Activated B cell treated with CpG ODN at 0.5 μM for 24 hours (primary cell): ENCODE results near the gene PNKP. TPM values are rescaled to one million over a fixed set of nuclear protein-coding genes. Genes with fewer than 3 reads are reported as not detected.

Experiments used
- ATAC-seq: fragments of 200-7000 bp; cut with Tn5 transposase; one replicate; pipeline ENCODE4 v1.10.0; 2021; ENCODE audit warnings: low read depth, mild to moderate bottlenecking, moderate library complexity
- CTCF ChIA-PET: fragments of 350-600 bp; sonication (Branson Sonifier 250); formaldehyde crosslinking; loops from one replicate; lab custom pipeline; 2021; ENCODE audit warnings: antibody characterized with exemption; lab: Charles Lee
- POLR2A ChIA-PET: fragments of 350-600 bp; sonication (Branson Sonifier 250); formaldehyde crosslinking; loops from one replicate; lab custom pipeline; 2021; ENCODE audit warnings: antibody characterized with exemption; lab: Charles Lee
- DNase-seq: peaks from one replicate; pipeline ENCODE4 v3.0.0; 2022
- H3K27ac Mint-ChIP-seq: one replicate; pipeline ENCODE4 v1.8.0; 2020; ENCODE audit warnings: mixed read lengths
- H3K27me3 Mint-ChIP-seq: one replicate; pipeline ENCODE4 v1.8.0; 2021; ENCODE audit warnings: mixed read lengths
- H3K36me3 Mint-ChIP-seq: one replicate; pipeline ENCODE4 v1.8.0; 2021; ENCODE audit warnings: low read depth, mixed read lengths
- H3K4me1 Mint-ChIP-seq: one replicate; pipeline ENCODE4 v1.8.0; 2021; ENCODE audit warnings: mixed read lengths
- H3K4me3 Mint-ChIP-seq: one replicate; pipeline ENCODE4 v1.8.0; 2020; ENCODE audit warnings: mild to moderate bottlenecking, mixed read lengths
- H3K9me3 Mint-ChIP-seq: one replicate; pipeline ENCODE4 v1.8.0; 2020; ENCODE audit warnings: mixed read lengths
- CTCF ChIP-seq: fragments of 200-600 bp; IDR thresholded peaks from one replicate; pipeline ENCODE4 v1.8.0; 2022; ENCODE audit warnings: antibody characterized with exemption, mild to moderate bottlenecking
- intact Hi-C: fragments of 100-400 bp; cut with micrococcal nuclease; formaldehyde crosslinking; loops from one replicate; pipeline ENCODE4 v1.15.1; 2024
- total RNA-seq: library from RNA; stranded (reverse); gene quantifications from 2 replicates; pipeline ENCODE4 v1.2.3, GENCODE V29; 2022

The PNKP gene
- total RNA-seq, 1 donor from 2014 or later: 205 TPM

GRCh38 chr19:49818649-49819370, 48.6 kb downstream of the PNKP start:
- ChIA-PET POLR2A (interaction anchor here (0.6 to 1.9 kb wide), 10 partner anchors 18 to 323 kb away, joined by 3 to 19 read pairs (median 4); partner anchors contain the start of genes PTOV1 and RPS11), CTCF (interaction anchor here (2.1 kb wide), 1 partner anchor 32 kb away, joined by 4 read pairs; the partner anchor contains the start of gene PTOV1)
- DNase-seq: no peak
- peak overlapping the region; percentile 99 for H3K27ac Mint-ChIP-seq
- no peak for ATAC-seq
- intact Hi-C loops: loop anchor here (1.0 to 5.0 kb wide), 5 partner anchors 24 to 178 kb away; partner anchors contain the start of genes PNKP, PRMT1 and RRAS
- no peak for TF ChIP-seq CTCF
- no peaks in the 10 kb centered on the region for H3K27me3 Mint-ChIP-seq
- H3K9me3 Mint-ChIP-seq: no peaks in the 10 kb centered on the region
- H3K36me3 Mint-ChIP-seq: peaks cover 29% of the 10 kb centered on the region
- H3K4me1 Mint-ChIP-seq: peaks cover 41% of the 10 kb centered on the region
- peak overlapping the region; percentile 98 for H3K4me3 Mint-ChIP-seq

GRCh38 chr19:49817964-49818648, 49.3 kb downstream of the PNKP start, which contains the start of gene MED25:
TSS of gene MED25 (plus strand) at chr19:49818289. CDS start at chr19:49818342, 53 bp downstream.
- Mint-ChIP-seq H3K4me1 (peaks cover 40% of the 10 kb centered on the region), H3K36me3 (peaks cover 24% of the 10 kb centered on the region), H3K4me3 (peak within 1 kb of the TSS; percentile 98), H3K27ac (peak within 1 kb of the TSS; percentile 99), H3K9me3 (no peaks in the 10 kb centered on the region), H3K27me3 (no peaks in the 10 kb centered on the region)
- POLR2A ChIA-PET: interaction anchor here (0.5 to 2.1 kb wide), 10 partner anchors 25 to 1180 kb away, joined by 3 to 19 read pairs (median 5); partner anchors contain the start of genes AKT1S1, AP2A1, PTOV1 and TBC1D17
- DNase-seq (peak; percentile 91), ATAC-seq (peak; percentile 59)
- TF ChIP-seq CTCF: no peak
- intact Hi-C loops: loop anchor here (1.0 to 5.0 kb wide), 7 partner anchors 25 to 207 kb away; partner anchors contain the start of genes AKT1S1, PNKP, PRMT1 and RRAS
- CTCF ChIA-PET: interaction anchor here (2.1 kb wide), 1 partner anchor 33 kb away, joined by 4 read pairs; the partner anchor contains the start of gene PTOV1

GRCh38 chr19:49816590-49816989, 50.8 kb downstream of the PNKP start:
- TF ChIP-seq CTCF: no peak
- intact Hi-C loops: loop anchor here (5.0 kb wide), 1 partner anchor 139 kb away; the partner anchor contains the start of gene PRMT1
- ATAC-seq (no peak), DNase-seq (no peak)
- Mint-ChIP-seq H3K4me1 (peaks cover 49% of the 10 kb centered on the region), H3K27me3 (no peaks in the 10 kb centered on the region), H3K36me3 (peaks cover 23% of the 10 kb centered on the region), H3K4me3 (no peak overlapping the region), H3K9me3 (no peaks in the 10 kb centered on the region), H3K27ac (peak overlapping the region; percentile 99)
- ChIA-PET CTCF (no interaction called here), POLR2A (interaction anchor here (2.1 kb wide), 1 partner anchor 50 kb away, joined by 4 read pairs; the partner anchor contains the start of gene AP2A1)

- Mint-ChIP-seq H3K36me3 (peaks cover 14% of the 10 kb centered on the region), H3K27ac (peak overlapping the region; percentile 99), H3K4me1 (peaks cover 43% of the 10 kb centered on the region), H3K9me3 (no peaks in the 10 kb centered on the region), H3K4me3 (peak overlapping the region; percentile 24), H3K27me3 (no peaks in the 10 kb centered on the region)
- intact Hi-C loops: no loop called here
- TF ChIP-seq CTCF: no peak
- ChIA-PET CTCF (no interaction called here), POLR2A (interaction anchor here (0.7 to 2.8 kb wide), 15 partner anchors 30 to 515 kb away, joined by 3 to 23 read pairs (median 8); partner anchors contain the start of genes AKT1S1, ALDH16A1, AP2A1 and IL4I1)
- DNase-seq (no peak), ATAC-seq (no peak)
Measured at GRCh38 chr19:49814010-49814409, 53.4 kb downstream of the PNKP start.
